CD4-positive, CD25-positive, alpha-beta regulatory T cell (primary cell): Measurements from ENCODE around the gene ENOX2. TPM values are rescaled to one million over a fixed set of nuclear protein-coding genes. Genes with fewer than 3 reads are reported as not detected.

Source experiments
- ATAC-seq, 2 donors: fragments of 150-1000 bp; cut with Tn5 transposase; one replicate each; pipeline ENCODE4 v1.10.0; 2021; ENCODE audit warnings: low read depth in 2 of 2, moderate number of reproducible peaks in 2 of 2, moderate library complexity in 1 of 2
- DNase-seq, 3 donors: peaks; one replicate each; pipeline versions ENCODE4 v3.0.0 to v3.0.0-alpha.2; 2012 to 2022; ENCODE audit warnings: mixed read lengths in 1 of 3
- H3K27ac ChIP-seq: one replicate; pipeline ENCODE4 v1.7.0; 2013; ENCODE audit warnings: mild to moderate bottlenecking, low read length; ENCODE audit not compliant: insufficient read depth, poor library complexity, severe bottlenecking
- H3K27me3 ChIP-seq: one replicate; pipeline ENCODE4 v1.7.0; 2013; ENCODE audit warnings: low read length; ENCODE audit not compliant: control insufficient read depth, insufficient read depth
- H3K36me3 ChIP-seq: one replicate; pipeline ENCODE4 v1.7.0; 2013; ENCODE audit warnings: mild to moderate bottlenecking, low read length, moderate library complexity; ENCODE audit not compliant: control insufficient read depth, insufficient read depth
- H3K4me1 ChIP-seq: 2 replicates; pipeline ENCODE4 v1.7.0; 2013; ENCODE audit warnings: mild to moderate bottlenecking, low read length; ENCODE audit not compliant: insufficient read depth, control insufficient read depth, poor library complexity, severe bottlenecking
- H3K4me3 ChIP-seq: one replicate; pipeline ENCODE4 v1.7.0; 2013; ENCODE audit warnings: low read depth, mild to moderate bottlenecking, low read length, moderate library complexity
- H3K9me3 ChIP-seq, 2 experiments: 1 replicate in 1 of 2; 2 replicates in 1 of 2; pipeline ENCODE4 v1.7.0; 2013; ENCODE audit warnings: low read length in 2 of 2, mild to moderate bottlenecking in 1 of 2, moderate library complexity in 1 of 2; ENCODE audit not compliant: control insufficient read depth in 2 of 2
- H3K27ac Mint-ChIP-seq, 3 donors: one replicate each; pipeline ENCODE4 v1.8.0; 2020 to 2022; ENCODE audit warnings: mild to moderate bottlenecking in 3 of 3, mixed read lengths in 3 of 3, moderate library complexity in 2 of 3
- H3K27me3 Mint-ChIP-seq: one replicate; pipeline ENCODE4 v1.8.0; 2022; ENCODE audit warnings: mild to moderate bottlenecking, mixed read lengths
- H3K36me3 Mint-ChIP-seq: one replicate; pipeline ENCODE4 v1.8.0; 2020; ENCODE audit warnings: mixed read lengths
- H3K4me1 Mint-ChIP-seq, 4 donors: one replicate each; pipeline ENCODE4 v1.8.0; 2020 to 2022; ENCODE audit warnings: mixed read lengths in 4 of 4, mild to moderate bottlenecking in 1 of 4
- H3K4me3 Mint-ChIP-seq, 4 donors: one replicate each; pipeline ENCODE4 v1.8.0; 2020 to 2022; ENCODE audit warnings: mild to moderate bottlenecking in 4 of 4, mixed read lengths in 4 of 4, moderate library complexity in 3 of 4
- H3K9me3 Mint-ChIP-seq, 7 donors: one replicate each; pipeline ENCODE4 v1.8.0; 2020 to 2022; ENCODE audit warnings: mixed read lengths in 7 of 7, mild to moderate bottlenecking in 3 of 7, moderate library complexity in 2 of 7
- polyA plus RNA-seq, 4 donors: library from polyadenylated mRNA; unstranded; fragments of 300-500 nt; fragmentation: Illumina TruSeq; gene quantifications; one replicate each; pipeline ENCODE4 v1.2.3, GENCODE V29; 2021
- total RNA-seq: library from RNA; stranded (reverse); gene quantifications from one replicate; pipeline ENCODE4 v1.2.3, GENCODE V29; 2022

The ENOX2 gene
- total and polyA plus RNA-seq, 5 donors from 2014 or later = 10.6 to 23.3 (median 20.0) TPM

GRCh38 chrX:130772105-130772775 is 130.8 kb downstream of the ENOX2 start:
- Histone ChIP-seq H3K4me3 (no peak overlapping the region), H3K9me3 (no peaks in the 10 kb centered on the region), H3K4me1 (no peaks in the 10 kb centered on the region), H3K36me3 (no peaks in the 10 kb centered on the region), H3K27ac (no peak overlapping the region), H3K27me3 (no peaks in the 10 kb centered on the region)
- no peak for DNase-seq
- Mint-ChIP-seq H3K9me3 (no peaks in the 10 kb centered on the region), H3K36me3 (peaks cover 10% of the 10 kb centered on the region), H3K4me1 (peaks cover 0 to 5% (median 1%) of the 10 kb centered on the region in 4 donors), H3K4me3 (no peak overlapping the region), H3K27me3 (no peaks in the 10 kb centered on the region), H3K27ac (peak overlapping the region in 1 of 3 donors; percentile 75)
- no peak for ATAC-seq

GRCh38 chrX:130771648-130772047 is 131.4 kb downstream of the ENOX2 start:
- H3K27me3 ChIP-seq = no peaks in the 10 kb centered on the region
- ATAC-seq = no peak
- no peaks in the 10 kb centered on the region for H3K9me3 ChIP-seq
- no peak overlapping the region for H3K4me3 Mint-ChIP-seq
- no peaks in the 10 kb centered on the region for H3K27me3 Mint-ChIP-seq
- peak overlapping the region in 1 of 3 donors; percentile 48 for H3K27ac Mint-ChIP-seq
- H3K4me1 Mint-ChIP-seq = peaks cover 0 to 5% (median 1%) of the 10 kb centered on the region in 4 donors
- no peaks in the 10 kb centered on the region for H3K36me3 ChIP-seq
- H3K4me1 ChIP-seq = no peaks in the 10 kb centered on the region
- H3K27ac ChIP-seq = no peak overlapping the region
- peaks cover 10% of the 10 kb centered on the region for H3K36me3 Mint-ChIP-seq
- no peaks in the 10 kb centered on the region for H3K9me3 Mint-ChIP-seq
- no peak for DNase-seq
- H3K4me3 ChIP-seq = no peak overlapping the region

GRCh38 chrX:130771230-130771629 is 131.8 kb downstream of the ENOX2 start:
- no peaks in the 10 kb centered on the region for H3K9me3 ChIP-seq
- no peaks in the 10 kb centered on the region for H3K27me3 ChIP-seq
- H3K27ac ChIP-seq = no peak overlapping the region
- H3K4me3 ChIP-seq = no peak overlapping the region
- H3K36me3 ChIP-seq = no peaks in the 10 kb centered on the region
- no peaks in the 10 kb centered on the region for H3K4me1 ChIP-seq
- no peak overlapping the region for H3K4me3 Mint-ChIP-seq
- H3K36me3 Mint-ChIP-seq = peaks cover 7% of the 10 kb centered on the region
- DNase-seq (no peak), ATAC-seq (no peak)
- no peaks in the 10 kb centered on the region for H3K27me3 Mint-ChIP-seq
- H3K9me3 Mint-ChIP-seq = no peaks in the 10 kb centered on the region
- peak overlapping the region in 1 of 3 donors; percentile 48 for H3K27ac Mint-ChIP-seq
- H3K4me1 Mint-ChIP-seq = peaks cover 0 to 5% (median 1%) of the 10 kb centered on the region in 4 donors

- ATAC-seq (no peak), DNase-seq (peak in 1 of 3 donors; percentile 9)
- Histone ChIP-seq H3K4me1 (no peaks in the 10 kb centered on the region), H3K36me3 (peaks cover under 1% of the 10 kb centered on the region), H3K9me3 (no peaks in the 10 kb centered on the region), H3K4me3 (no peak overlapping the region), H3K27ac (no peak overlapping the region), H3K27me3 (no peaks in the 10 kb centered on the region)
- Mint-ChIP-seq H3K36me3 (peaks cover 6% of the 10 kb centered on the region), H3K27ac (no peak overlapping the region), H3K4me1 (peaks cover 0 to 5% (median 1%) of the 10 kb centered on the region in 4 donors), H3K27me3 (no peaks in the 10 kb centered on the region), H3K4me3 (no peak overlapping the region), H3K9me3 (no peaks in the 10 kb centered on the region)
Measured at GRCh38 chrX:130770615-130771014, 132.4 kb downstream of the ENOX2 start.

GRCh38 chrX:130769835-130770234 is 133.2 kb downstream of the ENOX2 start:
- Mint-ChIP-seq H3K27me3 (no peaks in the 10 kb centered on the region), H3K36me3 (peaks cover 6% of the 10 kb centered on the region), H3K27ac (no peak overlapping the region), H3K4me3 (no peak overlapping the region), H3K4me1 (peaks cover 0 to 5% (median 1%) of the 10 kb centered on the region in 4 donors), H3K9me3 (no peaks in the 10 kb centered on the region)
- Histone ChIP-seq H3K36me3 (peaks cover 2% of the 10 kb centered on the region), H3K9me3 (no peaks in the 10 kb centered on the region), H3K27me3 (no peaks in the 10 kb centered on the region), H3K27ac (no peak overlapping the region), H3K4me3 (no peak overlapping the region), H3K4me1 (no peaks in the 10 kb centered on the region)
- no peak for DNase-seq
- no peak for ATAC-seq

GRCh38 chrX:130758072-130758471 is 144.9 kb downstream of the ENOX2 start:
- Mint-ChIP-seq H3K4me3 (no peak overlapping the region), H3K27ac (no peak overlapping the region), H3K4me1 (peaks cover 0 to 5% (median 0%) of the 10 kb centered on the region in 4 donors), H3K27me3 (no peaks in the 10 kb centered on the region), H3K9me3 (peaks cover 0 to 3% (median 0%) of the 10 kb centered on the region in 7 donors), H3K36me3 (no peaks in the 10 kb centered on the region)
- no peaks in the 10 kb centered on the region for H3K4me1 ChIP-seq
- no peaks in the 10 kb centered on the region for H3K27me3 ChIP-seq
- DNase-seq = no peak
- no peak for ATAC-seq
- H3K36me3 ChIP-seq = no peaks in the 10 kb centered on the region
- H3K4me3 ChIP-seq = no peak overlapping the region
- no peak overlapping the region for H3K27ac ChIP-seq
- peaks cover 0 to 2% of the 10 kb centered on the region in 2 experiments for H3K9me3 ChIP-seq

- H3K27ac Mint-ChIP-seq = no peak overlapping the region
- ATAC-seq = no peak
- H3K4me3 ChIP-seq = no peak overlapping the region
- H3K4me1 ChIP-seq = no peaks in the 10 kb centered on the region
- no peaks in the 10 kb centered on the region for H3K27me3 ChIP-seq
- H3K4me3 Mint-ChIP-seq = no peak overlapping the region
- no peak for DNase-seq
- H3K9me3 ChIP-seq = peaks cover 0 to 2% of the 10 kb centered on the region in 2 experiments
- no peaks in the 10 kb centered on the region for H3K36me3 ChIP-seq
- H3K27ac ChIP-seq = no peak overlapping the region
- H3K4me1 Mint-ChIP-seq = no peaks in the 10 kb centered on the region
- no peaks in the 10 kb centered on the region for H3K36me3 Mint-ChIP-seq
- H3K9me3 Mint-ChIP-seq = peaks cover 0 to 3% (median 0%) of the 10 kb centered on the region in 7 donors
- no peaks in the 10 kb centered on the region for H3K27me3 Mint-ChIP-seq
Measured at GRCh38 chrX:130756233-130756632, 146.8 kb downstream of the ENOX2 start.

- H3K4me3 ChIP-seq = no peak overlapping the region
- ATAC-seq = no peak
Measured at GRCh38 chrX:130754353-130754752, 148.7 kb downstream of the ENOX2 start.

More at GRCh38 chrX:130754353-130754752, 148.7 kb downstream of the ENOX2 start:
- H3K4me3 Mint-ChIP-seq = no peak overlapping the region
- H3K36me3 Mint-ChIP-seq = no peaks in the 10 kb centered on the region
- H3K4me1 ChIP-seq = no peaks in the 10 kb centered on the region
- no peak for DNase-seq
- peaks cover 0 to 2% of the 10 kb centered on the region in 2 experiments for H3K9me3 ChIP-seq
- H3K27me3 ChIP-seq = no peaks in the 10 kb centered on the region
- H3K27ac Mint-ChIP-seq = no peak overlapping the region
- no peaks in the 10 kb centered on the region for H3K4me1 Mint-ChIP-seq
- no peak overlapping the region for H3K27ac ChIP-seq
- H3K9me3 Mint-ChIP-seq = peaks cover 0 to 3% (median 0%) of the 10 kb centered on the region in 7 donors
- H3K36me3 ChIP-seq = no peaks in the 10 kb centered on the region
- H3K27me3 Mint-ChIP-seq = no peaks in the 10 kb centered on the region
